Karpas-422 (cell line): ENCODE measurements around the gene SMG6. TPM values are rescaled to one million over a fixed set of nuclear protein-coding genes. Genes with fewer than 3 reads are reported as not detected.
A peak's percentile ranks its signal among the peaks of the same experiment; 100 is the strongest.

ENCODE experiments used
- DNase-seq: peaks from one replicate; pipeline ENCODE4 v3.0.0-alpha.2; 2015
- H2AFZ ChIP-seq: fragments of 200-600 bp; sonication (generic); 2 replicates; pipeline ENCODE4 v1.6.1; 2014; ENCODE audit warnings: antibody characterized with exemption, low read length, mixed read lengths
- H3K27ac ChIP-seq: fragments of 200-600 bp; sonication (generic); 2 replicates; pipeline ENCODE4 v1.5.1; 2014; ENCODE audit warnings: mild to moderate bottlenecking, low read length, moderate library complexity
- H3K27me3 ChIP-seq: fragments of 200-600 bp; sonication (generic); 2 replicates; pipeline ENCODE4 v1.6.1; 2014; ENCODE audit warnings: low read length, mixed read lengths
- H3K36me3 ChIP-seq: fragments of 200-600 bp; sonication (generic); 2 replicates; pipeline ENCODE4 v1.6.1; 2014; ENCODE audit warnings: low read length, mixed read lengths; ENCODE audit not compliant: insufficient read depth
- H3K4me1 ChIP-seq: fragments of 200-600 bp; sonication (generic); 2 replicates; pipeline ENCODE4 v1.6.1; 2014; ENCODE audit warnings: mild to moderate bottlenecking, low read length, mixed read lengths
- H3K4me2 ChIP-seq: fragments of 200-600 bp; sonication (generic); 2 replicates; pipeline ENCODE4 v1.6.1; 2014; ENCODE audit warnings: low read length, low read depth, mild to moderate bottlenecking; ENCODE audit not compliant: poor library complexity, severe bottlenecking
- H3K4me3 ChIP-seq: fragments of 200-600 bp; sonication (generic); 2 replicates; pipeline ENCODE4 v1.5.1; 2014; ENCODE audit warnings: mild to moderate bottlenecking, antibody characterized with exemption, low read length, mixed read lengths
- H3K79me2 ChIP-seq: fragments of 200-600 bp; sonication (generic); 2 replicates; pipeline ENCODE4 v1.6.1; 2014; ENCODE audit warnings: mild to moderate bottlenecking, low read length, mixed read lengths
- H3K9ac ChIP-seq: fragments of 200-600 bp; sonication (generic); 2 replicates; pipeline ENCODE4 v1.6.0; 2014; ENCODE audit warnings: low read length
- H3K9me2 ChIP-seq: fragments of 200-600 bp; sonication (generic), shearing (Covaris generic); replicated peaks from 2 replicates; pipeline ENCODE4 v1.6.0; 2014; ENCODE audit warnings: mild to moderate bottlenecking, low read length, moderate library complexity; ENCODE audit not compliant: insufficient read depth
- H3K9me3 ChIP-seq: fragments of 300-700, 200-600 bp; sonication (generic); 2 replicates; pipeline ENCODE4 v1.6.1; 2014; ENCODE audit warnings: low read length, mixed read lengths
- H4K20me1 ChIP-seq: fragments of 200-600 bp; sonication (generic); 2 replicates; pipeline ENCODE4 v1.6.1; 2014; ENCODE audit warnings: mild to moderate bottlenecking, antibody characterized with exemption, low read length, low read depth; ENCODE audit not compliant: insufficient read depth
- total RNA-seq: library from RNA; depleted of rRNA; stranded (reverse); fragments of >200 nt; shearing (Covaris generic); gene quantifications from 2 replicates; pipeline ENCODE4 v1.2.3, GENCODE V29; 2014; ENCODE audit warnings: low replicate concordance

Gene SMG6
- total RNA-seq, 1 experiment from 2014 or later: 10.2 TPM

GRCh38 chr17:2138318-2138717 lies 165.3 kb downstream of the SMG6 start:
- Histone ChIP-seq H3K9me2 (no peaks in the 10 kb centered on the region), H3K9me3 (no peaks in the 10 kb centered on the region), H3K4me3 (no peak overlapping the region), H3K4me2 (peak overlapping the region; percentile 53), H3K9ac (peak overlapping the region; percentile 21; the same call in 1 of the 2 replicates), H3K36me3 (no peaks in the 10 kb centered on the region), H3K79me2 (peaks cover 4% of the 10 kb centered on the region; the same call in 1 of the 2 replicates), H3K4me1 (peaks cover 32% of the 10 kb centered on the region), H2AFZ (no peak overlapping the region), H4K20me1 (no peaks in the 10 kb centered on the region), H3K27me3 (no peaks in the 10 kb centered on the region), H3K27ac (peak overlapping the region; percentile 64)
- DNase-seq: peak; percentile 61

- Histone ChIP-seq H3K4me1 (peaks cover 32% of the 10 kb centered on the region), H3K36me3 (no peaks in the 10 kb centered on the region), H3K79me2 (peaks cover 4% of the 10 kb centered on the region; the same call in 1 of the 2 replicates), H3K27ac (peak overlapping the region; percentile 64), H3K9me2 (no peaks in the 10 kb centered on the region), H3K4me2 (peak overlapping the region; percentile 53), H3K27me3 (no peaks in the 10 kb centered on the region), H4K20me1 (no peaks in the 10 kb centered on the region), H3K9me3 (no peaks in the 10 kb centered on the region), H3K4me3 (peak overlapping the region; percentile 21; the same call in 1 of the 2 replicates), H3K9ac (peak overlapping the region; percentile 23; the same call in 1 of the 2 replicates), H2AFZ (no peak overlapping the region)
- peak; percentile 86 for DNase-seq
Observed at GRCh38 chr17:2137342-2138098, 166.1 kb downstream of the SMG6 start.

- no peaks in the 10 kb centered on the region for H3K27me3 ChIP-seq
- H3K27ac ChIP-seq: no peak overlapping the region
- H3K9me3 ChIP-seq: no peaks in the 10 kb centered on the region
- no peak overlapping the region for H3K4me3 ChIP-seq
- H3K79me2 ChIP-seq: peaks cover 4% of the 10 kb centered on the region; the same call in 1 of the 2 replicates
- no peaks in the 10 kb centered on the region for H3K36me3 ChIP-seq
- no peak overlapping the region for H3K9ac ChIP-seq
- no peak for DNase-seq
- H3K9me2 ChIP-seq: no peaks in the 10 kb centered on the region
- H2AFZ ChIP-seq: no peak overlapping the region
- peaks cover 32% of the 10 kb centered on the region for H3K4me1 ChIP-seq
- H4K20me1 ChIP-seq: no peaks in the 10 kb centered on the region
- no peak overlapping the region for H3K4me2 ChIP-seq
Observed at GRCh38 chr17:2136241-2136640, 167.3 kb downstream of the SMG6 start.

GRCh38 chr17:2128011-2128410 lies 175.6 kb downstream of the SMG6 start:
- peaks cover 15% of the 10 kb centered on the region for H3K4me1 ChIP-seq
- H2AFZ ChIP-seq: no peak overlapping the region
- no peak for DNase-seq
- no peaks in the 10 kb centered on the region for H4K20me1 ChIP-seq
- H3K27ac ChIP-seq: no peak overlapping the region
- no peaks in the 10 kb centered on the region for H3K36me3 ChIP-seq
- H3K4me2 ChIP-seq: no peak overlapping the region
- H3K9ac ChIP-seq: no peak overlapping the region
- H3K9me2 ChIP-seq: no peaks in the 10 kb centered on the region
- no peaks in the 10 kb centered on the region for H3K27me3 ChIP-seq
- H3K4me3 ChIP-seq: no peak overlapping the region
- no peaks in the 10 kb centered on the region for H3K79me2 ChIP-seq
- no peaks in the 10 kb centered on the region for H3K9me3 ChIP-seq

GRCh38 chr17:2125013-2125535 lies 178.5 kb downstream of the SMG6 start:
- Histone ChIP-seq H4K20me1 (no peaks in the 10 kb centered on the region), H3K4me2 (no peak overlapping the region), H3K36me3 (no peaks in the 10 kb centered on the region), H3K4me3 (no peak overlapping the region), H3K9ac (no peak overlapping the region), H3K79me2 (no peaks in the 10 kb centered on the region), H2AFZ (no peak overlapping the region), H3K4me1 (peaks cover 25% of the 10 kb centered on the region), H3K9me2 (no peaks in the 10 kb centered on the region), H3K27me3 (no peaks in the 10 kb centered on the region), H3K27ac (no peak overlapping the region), H3K9me3 (no peaks in the 10 kb centered on the region)
- DNase-seq: no peak

GRCh38 chr17:2124391-2124790 lies 179.2 kb downstream of the SMG6 start:
- Histone ChIP-seq H3K9me3 (no peaks in the 10 kb centered on the region), H3K36me3 (no peaks in the 10 kb centered on the region), H2AFZ (no peak overlapping the region), H3K27ac (peak overlapping the region; percentile 71; the same call in 1 of the 2 replicates), H3K9ac (no peak overlapping the region), H3K27me3 (no peaks in the 10 kb centered on the region), H3K9me2 (no peaks in the 10 kb centered on the region), H3K4me2 (no peak overlapping the region), H3K4me1 (peaks cover 25% of the 10 kb centered on the region), H3K4me3 (no peak overlapping the region), H4K20me1 (no peaks in the 10 kb centered on the region), H3K79me2 (no peaks in the 10 kb centered on the region)
- DNase-seq: no peak

DNA sequence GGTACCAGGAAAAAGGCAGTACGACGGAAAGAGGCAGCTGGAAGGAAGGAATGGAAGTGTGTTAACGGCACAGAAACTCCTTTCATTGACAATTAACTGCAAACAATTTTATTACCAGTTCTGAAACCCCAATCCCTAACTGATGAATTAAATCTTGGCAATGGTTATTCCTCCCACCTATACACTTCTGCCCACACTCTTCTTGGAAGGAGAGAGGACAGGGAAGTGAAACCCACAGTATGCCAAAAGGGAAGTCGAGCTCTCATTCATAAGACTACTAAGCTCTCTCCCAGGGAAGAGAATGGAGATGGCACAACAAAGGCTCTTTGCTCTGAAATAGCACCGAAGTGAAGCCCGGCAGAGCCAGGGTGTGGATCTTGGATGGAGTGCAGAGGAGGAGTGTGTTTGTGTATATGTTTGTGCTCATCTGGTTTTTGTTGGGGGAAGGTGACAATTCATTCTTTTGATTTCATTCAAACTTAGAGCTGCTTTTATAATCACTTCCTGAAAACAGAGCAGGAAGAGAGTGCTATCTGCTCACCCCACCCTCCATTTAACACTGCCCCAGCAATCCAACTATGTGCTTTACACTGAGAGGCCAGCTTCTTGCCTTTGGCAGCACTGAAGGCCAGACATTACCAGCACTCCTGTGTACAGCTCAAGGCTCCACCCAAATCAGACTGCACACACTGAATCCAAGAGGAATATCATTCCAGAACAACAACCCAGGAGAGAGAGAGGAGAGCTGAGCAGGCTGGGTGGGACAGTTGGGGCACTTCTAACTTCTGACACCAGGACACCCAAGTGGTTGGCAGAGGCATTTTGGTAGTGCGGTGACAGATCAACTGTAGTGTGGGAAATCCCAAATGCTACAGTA lies 180.0 kb downstream of the SMG6 start:
- Histone ChIP-seq H3K27me3 (no peaks in the 10 kb centered on the region), H3K27ac (peak overlapping the region; percentile 71), H2AFZ (peak overlapping the region; percentile 26; the same call in 1 of the 2 replicates), H3K9me2 (no peaks in the 10 kb centered on the region), H3K4me2 (peak overlapping the region; percentile 35), H3K4me3 (no peak overlapping the region), H4K20me1 (no peaks in the 10 kb centered on the region), H3K9me3 (no peaks in the 10 kb centered on the region), H3K9ac (peak overlapping the region; percentile 24; the same call in 1 of the 2 replicates), H3K4me1 (peaks cover 28% of the 10 kb centered on the region), H3K36me3 (no peaks in the 10 kb centered on the region), H3K79me2 (no peaks in the 10 kb centered on the region)
- DNase-seq: no peak
